ENCODE results near the gene TNS1. TPM values are rescaled to one million over a fixed set of nuclear protein-coding genes. Genes with fewer than 3 reads are reported as not detected.
A peak's percentile ranks its signal among the peaks of the same experiment; 100 is the strongest.

The TNS1 gene
- polyA plus RNA-seq, 1 of the 3 experiments (the other 2 are of a cell fraction) = 12.1 TPM

GRCh38 chr2:217897816-217898806, 104.7 kb downstream of the TNS1 start:
- Histone ChIP-seq H3K36me3 (replicated peaks in 1 of 2; ENCODE audit: control insufficient read depth in 1 of 2, insufficient read depth in 2 of 2, low read length in 1 of 2) (peaks cover 40 to 49% of the 10 kb centered on the region in 2 experiments), H3K27me3 (ENCODE audit: insufficient read depth) (no peaks in the 10 kb centered on the region), H3K79me2 (ENCODE audit: insufficient read depth) (peaks cover 76% of the 10 kb centered on the region), H3K4me2 (no peak overlapping the region), H3F3A (replicated peaks; ENCODE audit: insufficient read depth) (peaks cover 23% of the 10 kb centered on the region), H3K4me1 (ENCODE audit: control insufficient read depth in 1 of 2, insufficient read depth in 2 of 2, low read depth in 1 of 2, low read length in 1 of 2) (peaks cover 9 to 32% of the 10 kb centered on the region in 2 experiments; a peak in 2 of 4 replicates), H3K4me3 (ENCODE audit: low read depth in 2 of 2, low read length in 1 of 2) (no peak overlapping the region), H2AFZ (ENCODE audit: low read depth) (no peak overlapping the region), H4K20me1 (ENCODE audit: insufficient read depth) (peaks cover 56% of the 10 kb centered on the region), H3K27ac (ENCODE audit: low read depth in 2 of 2, low read length in 1 of 2) (peak overlapping the region; percentile 34 to 52; a peak in 1 of 4 replicates), H3K9me2 (no peaks in the 10 kb centered on the region), H3K9me3 (no peaks in the 10 kb centered on the region), H3K9ac (no peak overlapping the region)
- WGBS (ENCODE audit: low lambda C conversion rate) = 92% methylated on average over 12 of the region's 23 CpGs
- ChIA-PET CTCF (interaction anchor here (0.8 to 3.3 kb wide), 15 partner anchors 8 to 171 kb away, joined by 3 to 23 read pairs (median 5); partner anchors contain the start of gene RUFY4), POLR2A (interaction anchor here (1.4 to 2.1 kb wide), 2 partner anchors 10 to 24 kb away, joined by 3 to 4 read pairs; no protein-coding TSS in a partner anchor)
- TF ChIP-seq CTCF (IDR thresholded peaks at IDR 0.05) (no peak), MXI1 (IDR thresholded peaks at IDR 0.05; ENCODE audit: low read depth, low read length) (no peak), RAD21 (IDR thresholded peaks at IDR 0.05; ENCODE audit: low read length) (no peak), ELF1 (IDR thresholded peaks at IDR 0.05) (no peak), TEAD4 (IDR thresholded peaks at IDR 0.05; ENCODE audit: borderline replicate concordance, insufficient read depth) (no peak), RCOR1 (IDR thresholded peaks at IDR 0.05; ENCODE audit: low read length) (no peak), RXRA (IDR thresholded peaks at IDR 0.05; ENCODE audit: borderline replicate concordance, low read depth) (no peak), GABPA (IDR thresholded peaks at IDR 0.05; ENCODE audit: low read depth) (no peak), NFIC (IDR thresholded peaks at IDR 0.05; ENCODE audit: borderline replicate concordance) (no peak), MAX (IDR thresholded peaks at IDR 0.05; ENCODE audit: low read depth) (no peak), REST (IDR thresholded peaks at IDR 0.05; ENCODE audit: low read depth, low read length) (no peak), MEF2A (IDR thresholded peaks at IDR 0.05; ENCODE audit: borderline replicate concordance, low read depth) (no peak), GATA2 (CRISPR knock-in tag; IDR thresholded peaks at IDR 0.05) (no peak), ZBTB33 (IDR thresholded peaks at IDR 0.05; ENCODE audit: borderline replicate concordance, low read depth) (no peak), CHD2 (IDR thresholded peaks at IDR 0.05; ENCODE audit: low read length, partially characterized antibody) (no peak), FOSL2 (IDR thresholded peaks at IDR 0.05; ENCODE audit: borderline replicate concordance, low read depth) (no peak), POLR2AphosphoS5 (IDR thresholded peaks at IDR 0.05; ENCODE audit: low read depth, low read length) (no peak), EZH2phosphoT487 (IDR thresholded peaks at IDR 0.05; ENCODE audit: borderline replicate concordance, low read depth) (no peak), IRF3 (IDR thresholded peaks at IDR 0.05; ENCODE audit: low read depth, low read length) (no peak), TAF1 (IDR thresholded peaks at IDR 0.05; ENCODE audit: borderline replicate concordance, low read depth, low read length) (no peak)
- no peak for DNase-seq
